Heart right ventricle (tissue), 16 donors: ENCODE data around the gene JAKMIP1. TPM values are rescaled to one million over a fixed set of nuclear protein-coding genes. Genes with fewer than 3 reads are reported as not detected.

Source experiments
- ATAC-seq, 8 donors: fragments of 200-7000 bp; cut with Tn5 transposase; one replicate each; pipeline ENCODE4 v1.9.1; 2020; ENCODE audit warnings: mild to moderate bottlenecking in 8 of 8, moderate library complexity in 8 of 8, moderate number of reproducible peaks in 1 of 8
- DNase-seq, 2 donors: peaks; one replicate each; pipeline ENCODE4 v3.0.0-alpha.2; 2020
- H3K27ac ChIP-seq, 10 donors: fragments of 200-600 bp; sonication (generic) in 2 of 10; one replicate each; pipeline versions ENCODE4 v1.5.0 to v1.8.0; 2020 to 2022; ENCODE audit warnings: mild to moderate bottlenecking in 3 of 10
- H3K27me3 ChIP-seq, 7 donors: fragments of 200-600 bp; one replicate each; pipeline ENCODE4 v1.8.0; 2021 to 2022; ENCODE audit warnings: mild to moderate bottlenecking in 2 of 7
- H3K36me3 ChIP-seq, 9 donors: fragments of 200-600 bp; sonication (generic) in 1 of 9; one replicate each; pipeline versions ENCODE4 v1.5.0 to v1.8.0; 2020 to 2022; ENCODE audit warnings: mild to moderate bottlenecking in 2 of 9
- H3K4me1 ChIP-seq, 9 donors: fragments of 200-600 bp; sonication (generic) in 1 of 9; one replicate each; pipeline versions ENCODE4 v1.5.0 to v1.8.0; 2020 to 2022; ENCODE audit warnings: mild to moderate bottlenecking in 4 of 9
- H3K4me3 ChIP-seq, 10 donors: fragments of 200-600 bp; sonication (generic) in 2 of 10; one replicate each; pipeline versions ENCODE4 v1.5.0 to v1.8.0; 2020 to 2022; ENCODE audit warnings: mild to moderate bottlenecking in 7 of 10, moderate library complexity in 2 of 10
- H3K9me3 ChIP-seq, 11 donors: fragments of 200-600 bp in 10 of 11; sonication (generic) in 2 of 11; one replicate each; pipeline versions ENCODE4 v1.5.0 to v1.8.0; 2013 to 2022; ENCODE audit warnings: mild to moderate bottlenecking in 2 of 11, control low read depth in 1 of 11, moderate library complexity in 1 of 11
- WGBS, 2 donors: extraction: QIAGEN DNeasy Blood & Tissue Kit; methylation state at CpG; one replicate each; pipeline ENCODE4 v1.1.7; 2013; ENCODE audit warnings: inconsistent platforms in 1 of 2; 5-methylcytosine and 5-hydroxymethylcytosine counted together
- intact Hi-C, 10 donors: fragments of 100-400 bp; cut with DNase I; formaldehyde crosslinking; loops; one replicate each; pipeline versions ENCODE4 v1.11.1 to v1.14.2; 2022
- polyA plus RNA-seq, 2 donors: library from polyadenylated mRNA; stranded (reverse); fragments of 200-250 nt; gene quantifications; one replicate each; pipeline ENCODE4 v1.2.3, GENCODE V29; 2013
- total RNA-seq, 10 donors: library from RNA; stranded (reverse); fragmentation: NEBNext Ultra II Directional in 3 of 10; extraction: Animal tissue kit (Norgen Biotek cat#: 25700) in 3 of 10; gene quantifications; one replicate each; pipeline versions ENCODE4 v1.2.1 to v1.2.4, GENCODE V29; 2021 to 2023
- TF ChIP-seq, protein P1 (sequence below), 9 donors: fragments of 200-600 bp; sonication (generic) in 2 of 9; IDR thresholded peaks; one replicate each; pipeline versions ENCODE4 v1.5.0 to v1.8.0; 2021 to 2022; ENCODE audit warnings: antibody characterized with exemption in 9 of 9, mild to moderate bottlenecking in 5 of 9, moderate library complexity in 1 of 9
- donor health status: Arrhythmogenic right ventricular cardiomyopathy.
- donor health status: ischemic (EF 13 %, LVEDD 7.1; RV severe dilation, severe dysfunction).
- donor health status: healthy with polysubstance abuse.
- donor health status: DM: no; HTN: yes; CAD: no.
- donor health status: DM: no; HTN: no; CAD: no.
- donor health status: ischemic (EF 25% LVEDD 6.9; RV normal size, moderate dysfunction).
- donor health status: ischemic (EF 25% LVEDD 5.7; RV mildly dilated, moderate dysfunction).
- donor health status: healthy.
- donor health status: DM: yes; HTN: yes; CAD: no.
- donor health status: Ischemic cardiomyopathy.
- donor health status: ischemic (EF 35%, LVEDD 5.7; RV mildly dilated, moderate dysfunction).
- donor health status: nonischemic (EF 11% LVEDD 7.7; RV severe dilation, severe dysfunction).
- donor health status: DM: yes; HTN: yes; CAD: no.
- donor health status: PGD.
- donor health status: ischemic (EF 29% LVEDD 5.4; RV normal size, mild dysfunction).
- donor health status: nonischemic (EF 23%, LVEDD 6.1; RV moderate dilation, normal function).

JAKMIP1 gene
- total and polyA plus RNA-seq, 12 donors: 0.04 to 0.76 (median 0.14) TPM; not detected in 8

DNA sequence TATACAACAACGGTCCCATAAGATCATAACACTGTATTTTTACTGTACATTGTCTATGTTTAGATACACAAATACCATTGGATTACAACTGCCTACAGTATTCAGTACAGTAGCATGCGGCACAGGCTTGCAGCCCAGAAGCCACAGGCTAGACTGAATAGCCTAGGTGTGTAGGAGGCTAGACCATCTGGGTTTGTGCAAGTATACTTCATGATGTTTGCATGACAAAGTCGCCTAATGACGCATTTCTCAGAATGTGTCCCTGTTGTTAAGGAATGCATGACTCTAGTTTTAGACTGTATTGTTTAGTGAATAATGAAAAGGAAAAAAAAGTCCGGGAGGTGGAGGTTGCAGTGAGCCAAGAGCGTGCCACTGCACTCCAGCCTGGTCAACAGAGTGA is 125.6 kb downstream of the JAKMIP1 start:
- H3K36me3 ChIP-seq: no peaks in the 10 kb centered on the region
- TF ChIP-seq, protein P1, sequence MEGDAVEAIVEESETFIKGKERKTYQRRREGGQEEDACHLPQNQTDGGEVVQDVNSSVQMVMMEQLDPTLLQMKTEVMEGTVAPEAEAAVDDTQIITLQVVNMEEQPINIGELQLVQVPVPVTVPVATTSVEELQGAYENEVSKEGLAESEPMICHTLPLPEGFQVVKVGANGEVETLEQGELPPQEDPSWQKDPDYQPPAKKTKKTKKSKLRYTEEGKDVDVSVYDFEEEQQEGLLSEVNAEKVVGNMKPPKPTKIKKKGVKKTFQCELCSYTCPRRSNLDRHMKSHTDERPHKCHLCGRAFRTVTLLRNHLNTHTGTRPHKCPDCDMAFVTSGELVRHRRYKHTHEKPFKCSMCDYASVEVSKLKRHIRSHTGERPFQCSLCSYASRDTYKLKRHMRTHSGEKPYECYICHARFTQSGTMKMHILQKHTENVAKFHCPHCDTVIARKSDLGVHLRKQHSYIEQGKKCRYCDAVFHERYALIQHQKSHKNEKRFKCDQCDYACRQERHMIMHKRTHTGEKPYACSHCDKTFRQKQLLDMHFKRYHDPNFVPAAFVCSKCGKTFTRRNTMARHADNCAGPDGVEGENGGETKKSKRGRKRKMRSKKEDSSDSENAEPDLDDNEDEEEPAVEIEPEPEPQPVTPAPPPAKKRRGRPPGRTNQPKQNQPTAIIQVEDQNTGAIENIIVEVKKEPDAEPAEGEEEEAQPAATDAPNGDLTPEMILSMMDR (IDR thresholded peaks at IDR 0.05): no peak
- DNase-seq (no peak), ATAC-seq (no peak)
- H3K27me3 ChIP-seq: peaks cover 0 to 33% (median 5%) of the 10 kb centered on the region in 7 donors
- H3K4me3 ChIP-seq: no peak overlapping the region
- 87 to 92% methylated on average over 6 of the region's 6 CpGs for WGBS, 2 donors
- no peaks in the 10 kb centered on the region for H3K9me3 ChIP-seq
- H3K27ac ChIP-seq: no peak overlapping the region
- H3K4me1 ChIP-seq: no peaks in the 10 kb centered on the region
- intact Hi-C loops: no loop called here

DNA sequence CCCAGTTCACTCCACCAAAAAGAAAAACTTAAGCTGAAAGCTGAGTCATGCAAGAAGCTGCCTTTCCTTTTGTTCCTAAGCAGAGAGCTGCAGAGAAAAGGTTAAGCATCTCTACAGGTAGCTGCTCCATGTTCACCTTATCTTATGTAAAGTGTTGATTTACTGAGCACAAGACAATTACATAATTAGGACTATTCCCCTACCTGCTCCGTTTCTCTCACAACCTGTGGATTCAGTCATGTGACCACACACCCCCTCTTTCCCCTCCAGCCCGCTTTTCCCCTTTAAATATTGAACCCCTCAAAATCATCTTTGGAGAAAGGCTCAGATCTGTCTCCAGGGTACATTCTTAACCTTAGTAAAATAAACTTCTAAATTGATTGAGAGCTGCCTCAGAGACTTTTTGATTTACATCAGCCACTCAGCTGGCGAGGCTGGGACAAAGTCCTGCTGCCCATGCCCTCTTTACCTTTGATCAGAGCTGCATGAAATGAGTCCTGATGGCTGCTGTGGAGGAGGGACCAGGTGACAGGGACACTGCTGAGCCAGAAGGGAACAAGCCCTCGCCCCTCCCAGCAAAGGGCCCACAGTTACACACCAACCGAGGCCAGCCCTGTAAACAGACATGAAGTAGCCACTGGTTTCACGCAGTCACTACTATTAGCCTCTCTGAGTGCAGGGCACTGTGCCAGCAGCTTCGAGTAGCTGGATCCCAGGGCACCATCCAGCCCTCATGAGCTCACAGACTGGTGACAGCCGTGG is 128.2 kb downstream of the JAKMIP1 start:
- H3K27ac ChIP-seq: no peak overlapping the region
- TF ChIP-seq, protein P1 (IDR thresholded peaks at IDR 0.05): no peak
- WGBS, 2 donors: 51 to 56% methylated on average over 8 of the region's 8 CpGs
- intact Hi-C loops: loop anchor here in 1 of 10 donors (1.0 kb wide), 1 partner anchor 8 kb away; no protein-coding TSS in a partner anchor
- ATAC-seq (peak in 3 of 8 donors; percentile 39 to 63 (median 51)), DNase-seq (peak; percentile 23 to 38)
- no peak overlapping the region for H3K4me3 ChIP-seq
- H3K4me1 ChIP-seq: no peaks in the 10 kb centered on the region
- H3K9me3 ChIP-seq: no peaks in the 10 kb centered on the region
- peaks cover 0 to 46% (median 15%) of the 10 kb centered on the region in 7 donors for H3K27me3 ChIP-seq
- no peaks in the 10 kb centered on the region for H3K36me3 ChIP-seq

DNA sequence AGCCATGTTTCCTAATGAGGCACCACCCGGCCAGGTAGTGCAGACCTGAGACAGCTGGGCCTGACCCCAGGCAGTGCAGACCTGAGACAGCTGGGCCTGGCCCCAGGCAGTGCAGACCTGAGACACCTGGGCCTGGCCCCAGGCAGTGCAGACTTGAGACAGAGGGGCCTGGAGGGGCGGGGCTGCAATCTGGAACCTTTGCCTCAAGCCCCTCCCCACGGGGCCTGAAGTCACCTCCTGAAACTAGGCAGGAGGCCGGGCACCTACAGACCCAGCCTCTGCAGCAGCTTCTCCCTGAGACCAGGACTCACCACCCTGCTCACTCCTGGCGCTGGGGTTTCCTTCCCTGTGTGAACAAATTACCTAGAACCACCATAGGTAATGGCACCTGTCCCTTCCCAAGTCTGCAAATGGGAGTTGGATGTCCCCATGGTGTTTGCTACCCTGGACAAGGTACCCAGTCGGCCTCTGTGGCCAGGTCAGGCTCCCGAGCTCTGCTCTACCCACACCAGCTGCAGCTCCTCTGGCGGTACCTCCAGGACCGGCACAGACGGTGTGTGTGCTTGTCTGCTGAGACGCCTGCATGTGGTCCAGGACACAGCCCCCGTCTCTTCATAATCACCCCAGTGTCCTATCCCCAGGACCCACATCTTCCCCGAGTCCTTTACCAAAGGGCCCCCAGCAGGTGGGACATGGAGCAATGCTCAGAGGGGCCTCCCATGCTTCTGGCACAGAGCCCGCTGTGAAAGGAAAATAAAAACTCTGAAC is 129.0 kb downstream of the JAKMIP1 start:
- no peak overlapping the region for H3K4me3 ChIP-seq
- DNase-seq (no peak), ATAC-seq (no peak)
- peaks cover 0 to 50% (median 15%) of the 10 kb centered on the region in 7 donors for H3K27me3 ChIP-seq
- H3K36me3 ChIP-seq: no peaks in the 10 kb centered on the region
- intact Hi-C loops: no loop called here
- TF ChIP-seq, protein P1 (IDR thresholded peaks at IDR 0.05): no peak
- 61 to 66% methylated on average over 14 of the region's 14 CpGs for WGBS, 2 donors
- H3K27ac ChIP-seq: no peak overlapping the region
- no peaks in the 10 kb centered on the region for H3K4me1 ChIP-seq
- no peaks in the 10 kb centered on the region for H3K9me3 ChIP-seq

DNA sequence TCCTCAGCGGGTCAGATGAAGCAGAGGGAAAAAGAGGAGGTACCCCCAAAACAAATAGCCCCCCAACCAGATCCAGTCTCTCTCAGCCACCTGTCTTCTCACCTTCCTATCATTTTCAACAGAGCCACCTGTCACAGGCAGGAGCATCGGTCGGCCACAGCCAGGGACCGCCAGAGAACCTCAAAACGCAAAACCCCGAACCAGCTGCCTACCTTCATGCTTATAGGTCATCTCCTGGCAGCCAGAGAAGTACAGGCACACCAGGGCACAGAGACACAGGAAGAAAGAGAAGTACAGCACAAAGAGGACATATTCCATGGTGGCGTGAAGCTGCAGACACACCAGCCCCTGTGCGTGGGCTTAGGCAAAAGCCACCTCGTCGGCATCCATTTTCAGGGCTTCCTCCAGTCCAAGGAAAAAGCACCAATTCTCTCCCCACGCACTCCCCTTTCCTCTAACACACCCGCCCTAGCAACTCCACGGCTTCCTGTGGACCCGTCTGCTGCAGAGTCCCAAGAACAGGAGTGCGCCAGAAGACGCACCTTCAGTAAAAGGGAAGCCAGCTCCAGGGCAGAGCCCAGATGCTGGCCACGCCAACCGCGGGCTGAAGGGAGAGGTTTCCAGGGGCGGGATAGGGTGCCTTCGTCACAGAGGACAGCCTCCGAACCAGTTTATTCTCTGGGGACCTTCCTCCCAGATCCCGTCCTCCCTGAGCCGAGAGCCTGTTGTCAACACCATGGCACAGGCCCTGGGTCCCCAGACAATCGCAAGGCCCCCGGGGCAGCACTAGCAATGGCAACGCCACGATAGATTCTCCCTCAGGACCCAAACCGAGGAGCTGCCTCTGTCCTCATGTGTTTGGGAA is 130.3 kb downstream of the JAKMIP1 start:
- Histone ChIP-seq H3K9me3 (no peaks in the 10 kb centered on the region), H3K36me3 (no peaks in the 10 kb centered on the region), H3K27me3 (peaks cover 0 to 45% (median 15%) of the 10 kb centered on the region in 7 donors), H3K27ac (no peak overlapping the region), H3K4me1 (no peaks in the 10 kb centered on the region), H3K4me3 (no peak overlapping the region)
- intact Hi-C loops: no loop called here
- ATAC-seq: no peak
- no peak for DNase-seq
- TF ChIP-seq, protein P1 (IDR thresholded peaks at IDR 0.05): no peak
- WGBS, 2 donors: 74 to 76% methylated on average over 29 of the region's 29 CpGs
